ENCODE data around the gene CMTR1. TPM values are rescaled to one million over a fixed set of nuclear protein-coding genes. Genes with fewer than 3 reads are reported as not detected.

Gene CMTR1
- polyA plus RNA-seq, 3 donors from 2014 or later = 15.8 to 29.6 (median 24.0) TPM

Other genes with a start within 250 kb of the CMTR1 start
- 1 to 10 TPM; 4.3 to 8.4 (median 7.2) TPM for gene TBC1D22B, start 175.4 kb upstream of the CMTR1 start, polyA plus RNA-seq
- under 1 TPM in 2 of 3 donors, not detected in 1; 0.23 to 0.32 TPM for gene TMEM217, start 175.1 kb upstream of the CMTR1 start, polyA plus RNA-seq
- 10 to 100 TPM; 15.2 to 26.4 (median 25.8) TPM for gene RNF8, start 79.2 kb upstream of the CMTR1 start, polyA plus RNA-seq
- gene CCDC167, start 66.7 kb downstream of the CMTR1 start, polyA plus RNA-seq = 100 to 1,000 TPM in 1 of 3 donors, 10 to 100 TPM in 2; 78.7 to 115 (median 79.3) TPM

All from immature natural killer cell (primary cell).